ENCODE data around the gene WIPF3. TPM values are rescaled to one million over a fixed set of nuclear protein-coding genes. Genes with fewer than 3 reads are reported as not detected.

WIPF3 gene
- total RNA-seq, 2 donors from 2014 or later = 3.0 to 85.9 TPM

- intact Hi-C loops (cut with DNase I) = loop anchor here (5.0 kb wide), 1 partner anchor 125 kb away; no protein-coding TSS in a partner anchor
- DNase-seq (ENCODE audit: low spot score) = no peak
- 66% methylated on average over 5 of the region's 5 CpGs for WGBS
- Histone ChIP-seq H3K27me3 (replicated peaks; ENCODE audit: insufficient read depth) (no peaks in the 10 kb centered on the region), H3K36me3 (no peaks in the 10 kb centered on the region), H3K4me1 (replicated peaks) (no peaks in the 10 kb centered on the region), H3K4me3 (no peak overlapping the region), H3K9me3 (no peaks in the 10 kb centered on the region), H3K27ac (no peak overlapping the region)
- no peak for TF ChIP-seq CTCF (IDR thresholded peaks at IDR 0.05)
- no peak for TF ChIP-seq POLR2A (IDR thresholded peaks at IDR 0.05)
- no peak for TF ChIP-seq POLR2AphosphoS5 (IDR thresholded peaks at IDR 0.05)
Measured at GRCh38 chr7:29871787-29872398, 65.6 kb downstream of the WIPF3 start.

GRCh38 chr7:29873644-29874294 lies 67.5 kb downstream of the WIPF3 start:
- Histone ChIP-seq H3K4me3 (no peak overlapping the region), H3K9me3 (no peaks in the 10 kb centered on the region), H3K27ac (no peak overlapping the region), H3K36me3 (no peaks in the 10 kb centered on the region), H3K27me3 (replicated peaks; ENCODE audit: insufficient read depth) (peaks cover 3% of the 10 kb centered on the region), H3K4me1 (replicated peaks) (no peaks in the 10 kb centered on the region)
- no peak for DNase-seq (ENCODE audit: low spot score)
- intact Hi-C loops (cut with DNase I) = loop anchor here (5.0 kb wide), 1 partner anchor 126 kb away; no protein-coding TSS in a partner anchor
- 97% methylated on average over 4 of the region's 4 CpGs for WGBS
- TF ChIP-seq CTCF (IDR thresholded peaks at IDR 0.05) (no peak), POLR2AphosphoS5 (IDR thresholded peaks at IDR 0.05) (no peak), POLR2A (IDR thresholded peaks at IDR 0.05) (no peak)

GRCh38 chr7:29875741-29876140 lies 69.4 kb downstream of the WIPF3 start:
- Histone ChIP-seq H3K4me1 (replicated peaks) (no peaks in the 10 kb centered on the region), H3K9me3 (no peaks in the 10 kb centered on the region), H3K4me3 (no peak overlapping the region), H3K27ac (no peak overlapping the region), H3K27me3 (replicated peaks; ENCODE audit: insufficient read depth) (peaks cover 3% of the 10 kb centered on the region), H3K36me3 (no peaks in the 10 kb centered on the region)
- intact Hi-C loops (cut with DNase I) = loop anchor here (5.0 kb wide), 2 partner anchors 47 to 187 kb away; no protein-coding TSS in a partner anchor
- no peak for DNase-seq (ENCODE audit: low spot score)
- WGBS = 90% methylated on average over 13 of the region's 13 CpGs
- TF ChIP-seq POLR2A (IDR thresholded peaks at IDR 0.05) = no peak
- no peak for TF ChIP-seq CTCF (IDR thresholded peaks at IDR 0.05)
- no peak for TF ChIP-seq POLR2AphosphoS5 (IDR thresholded peaks at IDR 0.05)

- H3K4me3 ChIP-seq = no peak overlapping the region
- no peak overlapping the region for H3K27ac ChIP-seq
- peaks cover 3% of the 10 kb centered on the region for H3K27me3 ChIP-seq (replicated peaks; ENCODE audit: insufficient read depth)
- intact Hi-C loops (cut with DNase I) = loop anchor here (5.0 kb wide), 2 partner anchors 45 to 185 kb away; no protein-coding TSS in a partner anchor
- DNase-seq (ENCODE audit: low spot score) = no peak
- 27% methylated on average over 3 of the region's 3 CpGs for WGBS
- H3K4me1 ChIP-seq (replicated peaks) = no peaks in the 10 kb centered on the region
- H3K36me3 ChIP-seq = no peaks in the 10 kb centered on the region
- no peaks in the 10 kb centered on the region for H3K9me3 ChIP-seq
- TF ChIP-seq POLR2AphosphoS5 (IDR thresholded peaks at IDR 0.05) = no peak
Measured at GRCh38 chr7:29877196-29877595, 70.9 kb downstream of the WIPF3 start.

GRCh38 chr7:29878081-29878688 lies 71.9 kb downstream of the WIPF3 start:
- no peak overlapping the region for H3K27ac ChIP-seq
- no peaks in the 10 kb centered on the region for H3K4me1 ChIP-seq (replicated peaks)
- 61% methylated on average over 5 of the region's 5 CpGs for WGBS
- no peaks in the 10 kb centered on the region for H3K9me3 ChIP-seq
- peak; percentile 43 for DNase-seq (ENCODE audit: low spot score)
- intact Hi-C loops (cut with DNase I) = loop anchor here (5.0 kb wide), 2 partner anchors 44 to 184 kb away; no protein-coding TSS in a partner anchor
- H3K4me3 ChIP-seq = no peak overlapping the region
- peaks cover 3% of the 10 kb centered on the region for H3K27me3 ChIP-seq (replicated peaks; ENCODE audit: insufficient read depth)
- H3K36me3 ChIP-seq = no peaks in the 10 kb centered on the region
- TF ChIP-seq POLR2AphosphoS5 (IDR thresholded peaks at IDR 0.05) (no peak), CTCF (IDR thresholded peaks at IDR 0.05) (peak; percentile 20 to 75 (median 62))
